Ishikawa (cell line): ENCODE results near the gene SLC25A48.

Experiments used
- CEBPB ChIP-seq: IDR thresholded peaks from 2 replicates; pipeline ENCODE4 v1.6.1; 2012
- CREB1 ChIP-seq: IDR thresholded peaks from 2 replicates; pipeline ENCODE4 v1.6.1; 2012; ENCODE audit warnings: low read depth
- EGR1 ChIP-seq: IDR thresholded peaks from 2 replicates; pipeline ENCODE4 v1.6.1; 2012
- EP300 ChIP-seq: IDR thresholded peaks from 2 replicates; pipeline ENCODE4 v1.6.1; 2012; ENCODE audit warnings: borderline replicate concordance
- FOXM1 ChIP-seq: IDR thresholded peaks from 2 replicates; pipeline ENCODE4 v1.6.1; 2012; ENCODE audit warnings: low read depth, borderline replicate concordance
- NFIC ChIP-seq: IDR thresholded peaks from 2 replicates; pipeline ENCODE4 v1.6.1; 2012
- RAD21 ChIP-seq: IDR thresholded peaks from 2 replicates; pipeline ENCODE4 v1.6.1; 2012; ENCODE audit warnings: low read depth
- TAF1 ChIP-seq: IDR thresholded peaks from 2 replicates; pipeline ENCODE4 v1.6.1; 2012; ENCODE audit warnings: low read depth, mild to moderate bottlenecking
- TCF12 ChIP-seq: IDR thresholded peaks from 2 replicates; pipeline ENCODE4 v1.6.1; 2012; ENCODE audit warnings: low read depth
- TEAD4 ChIP-seq: IDR thresholded peaks from 2 replicates; pipeline ENCODE4 v1.6.1; 2012
- YY1 ChIP-seq: IDR thresholded peaks from 2 replicates; pipeline ENCODE4 v1.6.1; 2012; ENCODE audit warnings: low read depth
- ZBTB7A ChIP-seq: IDR thresholded peaks from 2 replicates; pipeline ENCODE4 v1.6.1; 2012; ENCODE audit warnings: low read depth
- TF ChIP-seq, protein P1 (sequence below): IDR thresholded peaks from 2 replicates; pipeline ENCODE4 v1.6.1; 2012
- TF ChIP-seq, protein P2 (sequence below): IDR thresholded peaks from 2 replicates; pipeline ENCODE4 v1.6.1; 2012; ENCODE audit warnings: low read depth, mild to moderate bottlenecking
- TF ChIP-seq, protein P3 (sequence below): IDR thresholded peaks from 2 replicates; pipeline ENCODE4 v1.6.1; 2012

The SLC25A48 gene, protein sequence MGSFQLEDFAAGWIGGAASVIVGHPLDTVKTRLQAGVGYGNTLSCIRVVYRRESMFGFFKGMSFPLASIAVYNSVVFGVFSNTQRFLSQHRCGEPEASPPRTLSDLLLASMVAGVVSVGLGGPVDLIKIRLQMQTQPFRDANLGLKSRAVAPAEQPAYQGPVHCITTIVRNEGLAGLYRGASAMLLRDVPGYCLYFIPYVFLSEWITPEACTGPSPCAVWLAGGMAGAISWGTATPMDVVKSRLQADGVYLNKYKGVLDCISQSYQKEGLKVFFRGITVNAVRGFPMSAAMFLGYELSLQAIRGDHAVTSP

DNA sequence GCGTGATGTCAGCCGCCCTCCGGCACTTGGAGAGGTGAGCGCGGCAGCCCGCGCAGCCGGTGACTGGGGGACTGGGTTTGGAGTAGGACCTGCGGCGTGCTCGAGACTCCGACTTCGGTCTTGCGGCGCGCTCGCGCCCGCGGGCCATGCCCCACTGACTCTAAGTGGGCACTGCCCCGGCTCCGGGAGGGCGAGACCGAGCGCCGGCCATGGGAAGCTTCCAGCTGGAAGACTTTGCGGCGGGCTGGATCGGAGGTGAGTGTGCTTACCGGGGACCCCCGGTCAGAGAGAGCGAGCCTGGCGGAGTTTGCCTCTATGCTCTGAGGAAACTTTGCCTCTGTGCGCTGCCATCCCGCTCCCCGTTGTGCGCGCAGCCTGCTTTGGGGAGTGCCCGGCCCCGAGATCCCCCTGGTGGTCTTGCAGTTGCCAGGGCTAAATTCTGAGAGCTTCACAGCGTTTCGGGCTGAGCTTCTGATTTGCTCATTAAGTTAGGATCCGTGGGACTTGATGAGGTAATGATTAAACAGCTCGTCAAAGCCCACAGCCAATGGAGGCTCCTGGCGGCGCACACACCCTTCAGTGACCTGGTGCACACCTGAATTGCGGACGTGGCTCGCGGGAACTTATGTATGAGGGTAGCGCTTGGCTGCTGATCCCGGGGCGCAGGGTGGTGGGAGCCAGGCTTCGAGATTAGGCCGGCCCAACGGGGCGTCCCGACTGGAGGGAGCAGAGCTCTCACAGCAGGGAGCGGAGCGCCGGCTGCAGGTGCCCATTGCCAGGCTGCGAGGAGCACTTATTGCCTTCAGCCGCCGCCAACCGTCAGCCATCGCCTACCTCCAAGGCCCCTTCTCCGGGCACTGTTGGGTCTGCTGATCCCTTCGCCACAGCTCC lies at the start of gene SLC25A48:
Gene SLC25A48 (plus strand): TSS at position 25 of the 891 bp plus-strand sequence. CDS start 185 bp downstream, at position 210.
- TF ChIP-seq NFIC, result no peak
- TF ChIP-seq, protein P1, sequence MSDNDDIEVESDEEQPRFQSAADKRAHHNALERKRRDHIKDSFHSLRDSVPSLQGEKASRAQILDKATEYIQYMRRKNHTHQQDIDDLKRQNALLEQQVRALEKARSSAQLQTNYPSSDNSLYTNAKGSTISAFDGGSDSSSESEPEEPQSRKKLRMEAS, result peak; percentile 45; the same call in 1 of the 2 replicates
- no peak for TF ChIP-seq RAD21
- no peak for TF ChIP-seq FOXM1
- no peak for TF ChIP-seq TAF1
- TF ChIP-seq TCF12, result no peak

DNA sequence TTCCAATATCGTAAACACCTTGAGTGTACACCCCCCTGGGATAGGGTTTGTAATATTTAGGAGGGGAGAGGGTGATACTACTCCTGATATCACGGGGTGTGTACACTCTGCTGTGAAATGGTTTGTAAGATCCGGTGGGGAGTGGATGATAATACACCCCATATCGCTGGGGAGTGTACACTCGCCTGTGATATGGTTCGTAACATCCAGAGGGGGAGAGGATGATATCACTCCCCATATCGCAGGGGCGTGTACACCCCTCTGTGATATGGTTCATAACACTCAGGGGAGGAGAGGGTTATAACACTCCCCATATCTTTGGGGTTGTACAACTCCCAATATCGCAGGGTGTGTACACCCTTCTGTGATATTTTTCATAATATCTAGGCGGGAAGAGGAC lies 33.8 kb upstream of the SLC25A48 start:
- no peak for TF ChIP-seq FOXM1

DNA sequence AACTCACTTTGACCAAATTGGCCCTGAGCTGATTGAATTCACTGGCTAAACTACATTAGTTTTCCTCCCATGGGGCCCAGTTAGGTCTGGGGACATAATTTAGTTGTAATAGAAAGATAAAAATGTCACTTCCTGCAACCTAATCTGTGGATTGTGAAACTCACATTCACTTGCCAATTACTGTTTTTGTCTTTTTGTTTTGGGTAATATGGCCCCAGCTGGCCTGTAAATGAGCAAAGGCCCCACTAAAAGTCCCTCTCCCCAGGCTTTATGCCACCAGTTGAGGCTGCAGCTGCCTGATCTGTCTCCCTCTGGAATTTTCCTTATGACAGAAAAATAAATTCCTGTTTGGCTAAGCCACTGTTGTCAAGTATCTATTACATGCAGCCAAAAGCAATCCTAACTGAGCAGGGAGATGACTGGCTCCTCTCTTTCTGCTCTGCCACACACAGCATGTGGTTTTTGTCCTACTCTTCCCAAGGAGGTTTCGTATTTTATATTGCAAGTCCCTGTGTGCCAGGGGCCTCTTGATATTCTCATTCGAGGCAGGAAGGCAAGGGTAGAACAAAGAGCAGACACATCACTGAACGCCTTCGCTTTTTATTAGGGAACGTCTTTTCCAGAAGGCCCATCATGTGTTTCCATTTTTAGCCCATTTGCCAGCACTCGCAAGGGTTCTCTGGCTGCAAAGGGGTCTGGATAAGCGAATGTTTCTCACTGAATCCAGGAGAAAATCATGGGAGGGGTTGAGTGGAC lies 24.1 kb upstream of the SLC25A48 start:
- TF ChIP-seq FOXM1, result no peak
- no peak for TF ChIP-seq TCF12
- TF ChIP-seq, protein P2, sequence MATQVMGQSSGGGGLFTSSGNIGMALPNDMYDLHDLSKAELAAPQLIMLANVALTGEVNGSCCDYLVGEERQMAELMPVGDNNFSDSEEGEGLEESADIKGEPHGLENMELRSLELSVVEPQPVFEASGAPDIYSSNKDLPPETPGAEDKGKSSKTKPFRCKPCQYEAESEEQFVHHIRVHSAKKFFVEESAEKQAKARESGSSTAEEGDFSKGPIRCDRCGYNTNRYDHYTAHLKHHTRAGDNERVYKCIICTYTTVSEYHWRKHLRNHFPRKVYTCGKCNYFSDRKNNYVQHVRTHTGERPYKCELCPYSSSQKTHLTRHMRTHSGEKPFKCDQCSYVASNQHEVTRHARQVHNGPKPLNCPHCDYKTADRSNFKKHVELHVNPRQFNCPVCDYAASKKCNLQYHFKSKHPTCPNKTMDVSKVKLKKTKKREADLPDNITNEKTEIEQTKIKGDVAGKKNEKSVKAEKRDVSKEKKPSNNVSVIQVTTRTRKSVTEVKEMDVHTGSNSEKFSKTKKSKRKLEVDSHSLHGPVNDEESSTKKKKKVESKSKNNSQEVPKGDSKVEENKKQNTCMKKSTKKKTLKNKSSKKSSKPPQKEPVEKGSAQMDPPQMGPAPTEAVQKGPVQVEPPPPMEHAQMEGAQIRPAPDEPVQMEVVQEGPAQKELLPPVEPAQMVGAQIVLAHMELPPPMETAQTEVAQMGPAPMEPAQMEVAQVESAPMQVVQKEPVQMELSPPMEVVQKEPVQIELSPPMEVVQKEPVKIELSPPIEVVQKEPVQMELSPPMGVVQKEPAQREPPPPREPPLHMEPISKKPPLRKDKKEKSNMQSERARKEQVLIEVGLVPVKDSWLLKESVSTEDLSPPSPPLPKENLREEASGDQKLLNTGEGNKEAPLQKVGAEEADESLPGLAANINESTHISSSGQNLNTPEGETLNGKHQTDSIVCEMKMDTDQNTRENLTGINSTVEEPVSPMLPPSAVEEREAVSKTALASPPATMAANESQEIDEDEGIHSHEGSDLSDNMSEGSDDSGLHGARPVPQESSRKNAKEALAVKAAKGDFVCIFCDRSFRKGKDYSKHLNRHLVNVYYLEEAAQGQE, result no peak
- no peak for TF ChIP-seq EGR1
- TF ChIP-seq, protein P1, result no peak
- no peak for TF ChIP-seq NFIC
- TF ChIP-seq TEAD4, result no peak
- no peak for TF ChIP-seq YY1
- TF ChIP-seq TAF1, result no peak
- TF ChIP-seq CREB1, result no peak
- TF ChIP-seq, protein P3, sequence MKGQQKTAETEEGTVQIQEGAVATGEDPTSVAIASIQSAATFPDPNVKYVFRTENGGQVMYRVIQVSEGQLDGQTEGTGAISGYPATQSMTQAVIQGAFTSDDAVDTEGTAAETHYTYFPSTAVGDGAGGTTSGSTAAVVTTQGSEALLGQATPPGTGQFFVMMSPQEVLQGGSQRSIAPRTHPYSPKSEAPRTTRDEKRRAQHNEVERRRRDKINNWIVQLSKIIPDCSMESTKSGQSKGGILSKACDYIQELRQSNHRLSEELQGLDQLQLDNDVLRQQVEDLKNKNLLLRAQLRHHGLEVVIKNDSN, result no peak

DNA sequence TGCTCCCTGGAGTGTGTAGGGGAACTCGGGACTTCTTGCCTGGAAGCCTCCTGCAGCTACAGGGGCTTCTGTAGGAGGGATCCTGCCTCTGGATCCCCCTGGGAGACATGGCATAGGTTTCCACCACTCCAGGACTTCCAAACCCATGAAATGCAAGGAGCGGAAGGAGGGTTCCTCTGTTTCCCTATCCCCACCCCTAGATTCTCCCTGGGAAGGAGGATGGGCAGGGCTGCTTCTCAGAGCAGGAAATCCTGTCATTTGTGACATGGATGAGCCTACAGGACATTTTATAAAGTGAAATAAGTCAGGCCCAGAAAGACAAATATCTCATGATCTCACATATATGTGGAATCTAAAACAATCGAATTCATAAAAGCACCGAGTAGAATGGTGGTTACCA lies 23.5 kb upstream of the SLC25A48 start:
- TF ChIP-seq CEBPB (no peak), EGR1 (no peak), RAD21 (no peak), NFIC (no peak), ZBTB7A (no peak), TCF12 (no peak), TEAD4 (no peak)
- TF ChIP-seq, protein P2, result no peak
- TF ChIP-seq, protein P3, result no peak
- TF ChIP-seq, protein P1, result no peak

DNA sequence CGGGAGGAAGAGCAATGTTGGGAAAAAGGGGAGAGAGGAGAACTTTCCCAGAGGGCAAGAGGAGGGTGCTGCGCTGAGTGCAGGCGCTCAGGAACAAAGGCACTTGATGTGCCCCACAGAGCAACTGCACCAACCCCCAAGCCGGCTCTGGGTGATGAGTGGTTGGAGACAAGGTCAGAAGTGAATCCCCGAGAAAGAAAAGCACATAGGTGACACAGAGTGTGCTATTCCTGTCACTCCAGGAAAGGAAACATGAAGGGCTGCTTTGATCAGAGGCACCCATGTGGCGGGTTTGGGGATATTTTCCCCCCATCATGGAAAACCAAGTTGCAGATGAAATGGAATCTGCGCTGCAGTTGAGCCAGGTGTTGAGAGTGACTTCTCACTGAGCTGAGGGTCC lies 20.7 kb upstream of the SLC25A48 start:
- TF ChIP-seq TAF1 (no peak), TCF12 (no peak), EGR1 (no peak), NFIC (no peak), FOXM1 (no peak), ZBTB7A (no peak), YY1 (no peak), CEBPB (no peak), RAD21 (no peak), CREB1 (no peak), EP300 (no peak), TEAD4 (no peak)
- TF ChIP-seq, protein P3, result no peak
- TF ChIP-seq, protein P1, result no peak
- TF ChIP-seq, protein P2, result no peak
